NOMO-1 treated with dmso at 0.1 percent for 144 hours (cell line): ENCODE results near the gene SCLY.

Source experiments
- DNase-seq: peaks from one replicate; lab custom pipeline; 2025; ENCODE audit not compliant: unreplicated experiment; lab: John Stamatoyannopoulos, UW

The SCLY gene

GRCh38 chr2:238124488-238125126 lies 63.8 kb downstream of the SCLY start:
- DNase-seq = no peak

DNA sequence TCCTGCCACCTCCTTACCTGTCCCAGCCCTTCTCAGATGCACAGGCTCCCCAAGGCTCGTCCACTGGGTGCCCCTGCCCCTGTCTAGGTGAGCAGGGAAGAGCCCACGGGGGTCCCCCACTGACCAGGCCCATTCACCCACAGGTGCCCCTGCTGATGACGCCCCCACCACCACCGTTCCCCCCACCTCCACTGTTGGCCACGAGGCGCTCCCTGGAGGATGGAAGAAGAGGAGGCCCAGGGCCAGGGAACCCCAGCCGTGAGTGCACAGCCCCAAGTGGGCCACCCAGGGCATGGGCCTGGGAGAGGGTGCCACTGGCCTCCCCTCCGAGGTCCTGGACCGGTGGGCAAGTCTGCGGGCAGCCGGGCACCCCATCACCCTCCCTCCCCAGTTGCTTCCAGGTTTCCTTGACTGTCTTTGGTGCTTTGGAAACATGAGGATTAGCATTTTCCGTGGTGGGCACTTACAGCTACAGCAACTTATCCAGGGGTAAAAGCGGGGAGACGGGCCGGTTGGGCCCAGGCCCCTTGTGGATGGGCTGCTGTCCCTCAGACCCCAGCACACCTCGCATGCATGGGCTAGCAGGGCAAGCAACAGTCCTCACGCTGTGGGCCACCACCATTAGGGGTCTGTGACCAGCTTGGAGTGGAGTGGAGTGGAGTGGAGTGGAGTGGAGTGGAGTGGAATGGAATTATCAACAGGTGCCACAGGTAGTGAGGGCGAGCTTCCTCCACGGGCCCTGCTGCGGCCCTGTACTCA lies 64.5 kb downstream of the SCLY start:
- DNase-seq = no peak

DNA sequence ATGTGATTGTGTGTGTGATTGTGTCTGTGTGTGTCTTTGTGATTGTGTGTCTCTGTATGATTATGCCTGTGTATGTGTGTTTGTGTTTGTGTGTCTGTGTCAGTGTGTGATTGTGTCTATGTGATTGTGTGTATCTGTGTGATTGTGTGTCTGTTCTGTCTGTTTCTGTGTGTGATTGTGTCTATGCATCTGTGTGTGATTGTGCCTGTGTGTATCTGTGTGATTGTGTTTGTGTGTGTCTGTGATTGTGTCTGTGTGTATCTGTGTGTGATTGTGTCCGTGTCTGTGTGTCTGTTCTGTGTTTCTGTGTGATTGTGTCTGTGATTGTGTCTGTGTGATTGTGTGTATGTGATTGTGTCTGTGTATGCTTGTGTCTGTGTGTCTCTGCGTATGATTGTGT lies 65.5 kb downstream of the SCLY start:
- DNase-seq = no peak

GRCh38 chr2:238126775-238127164 lies 66.0 kb downstream of the SCLY start:
- no peak for DNase-seq

DNA sequence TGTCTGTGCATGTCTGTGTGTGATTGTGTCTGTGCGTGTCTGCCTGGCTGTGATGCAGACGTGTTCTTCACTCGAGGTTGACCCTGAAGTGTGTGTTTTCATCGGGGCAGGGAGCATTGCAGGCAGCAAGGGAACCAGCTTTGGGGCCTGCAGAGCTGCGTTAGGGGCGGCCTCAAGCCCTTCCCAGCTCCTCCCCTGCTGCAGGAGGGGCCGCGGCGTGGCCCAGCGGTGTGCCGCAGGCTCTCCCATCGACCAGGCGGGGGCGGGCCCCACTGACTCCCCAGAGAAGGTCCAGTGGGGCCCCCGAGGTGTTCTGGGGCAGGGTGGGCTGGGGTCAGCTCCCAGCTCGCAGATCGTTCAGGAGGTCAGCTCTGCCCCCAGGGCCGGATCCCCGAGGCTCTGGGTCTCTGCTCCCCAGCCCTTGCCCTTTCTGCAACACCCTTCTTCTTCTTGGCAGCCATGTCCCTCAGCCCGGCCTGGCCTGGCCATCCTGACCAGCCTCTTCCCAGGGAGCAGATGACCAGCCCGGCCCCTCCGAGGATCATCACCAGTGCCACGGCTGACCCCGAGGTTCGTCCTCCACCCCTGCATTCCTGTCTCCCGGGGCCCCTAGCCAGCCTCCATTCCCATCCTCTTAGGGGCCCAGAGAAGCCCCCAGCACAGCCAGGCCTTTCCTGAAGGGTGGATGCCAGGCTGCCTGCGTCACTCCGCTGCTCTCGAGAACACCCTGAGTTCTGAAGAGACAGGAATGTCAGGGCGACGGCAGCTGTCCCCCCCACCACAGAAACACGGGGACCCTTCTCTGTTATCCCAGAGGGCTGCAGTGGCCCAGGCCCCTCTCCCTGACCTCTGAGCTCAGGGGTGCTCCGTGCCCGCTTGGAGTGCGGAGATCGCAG lies 66.6 kb downstream of the SCLY start:
- DNase-seq = no peak

GRCh38 chr2:238128061-238128440 lies 67.2 kb downstream of the SCLY start:
- no peak for DNase-seq

GRCh38 chr2:238128534-238129001 lies 67.8 kb downstream of the SCLY start:
- DNase-seq = no peak

- DNase-seq = no peak
Observed at GRCh38 chr2:238129166-238130010, 68.6 kb downstream of the SCLY start.

GRCh38 chr2:238130111-238130695 lies 69.4 kb downstream of the SCLY start:
- no peak for DNase-seq

DNA sequence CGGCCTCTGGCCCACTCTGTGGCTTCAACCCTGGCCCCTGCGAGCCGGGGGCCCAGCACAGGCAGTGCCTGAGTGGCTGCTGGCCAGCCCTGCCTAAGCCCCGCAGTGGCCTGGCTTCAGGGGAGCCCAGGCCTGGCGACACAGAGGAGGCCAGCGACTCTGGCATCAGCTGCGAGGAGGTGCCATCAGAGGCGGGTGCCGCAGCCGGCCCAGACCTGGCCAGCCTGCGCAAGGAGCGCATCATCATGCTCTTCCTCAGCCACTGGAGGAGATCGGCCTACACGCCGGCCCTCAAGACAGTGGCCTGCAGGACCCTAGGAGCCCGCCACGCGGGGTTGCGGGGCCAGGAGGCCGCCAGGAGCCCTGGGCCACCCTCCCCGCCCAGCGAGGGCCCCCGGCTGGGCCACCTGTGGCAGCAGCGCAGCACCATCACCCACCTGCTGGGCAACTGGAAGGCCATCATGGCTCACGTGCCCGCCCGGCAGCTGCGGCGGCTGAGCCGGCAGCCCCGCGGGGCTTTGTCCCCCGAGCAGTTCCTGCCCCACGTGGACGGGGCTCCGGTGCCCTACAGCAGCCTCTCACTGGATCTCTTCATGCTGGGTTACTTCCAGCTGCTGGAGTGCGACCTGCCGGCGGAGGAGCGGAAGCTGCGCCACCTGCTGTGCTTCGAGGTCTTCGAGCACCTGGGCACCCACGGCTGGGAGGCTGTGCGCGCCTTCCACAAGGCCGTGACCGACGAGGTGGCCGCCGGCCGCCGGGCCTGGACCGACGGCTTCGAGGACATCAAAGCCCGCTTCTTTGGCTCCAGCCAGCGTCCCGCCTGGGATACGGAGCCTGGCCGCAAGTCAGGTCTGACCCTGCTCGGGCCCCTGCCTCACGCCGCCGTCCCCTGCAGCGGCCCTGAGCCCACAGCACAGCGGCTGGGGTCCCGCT lies 70.2 kb downstream of the SCLY start:
- no peak for DNase-seq

GRCh38 chr2:238131761-238132462 lies 71.1 kb downstream of the SCLY start:
- no peak for DNase-seq

- DNase-seq = no peak
Observed at GRCh38 chr2:238132463-238133450, 72.0 kb downstream of the SCLY start.

DNA sequence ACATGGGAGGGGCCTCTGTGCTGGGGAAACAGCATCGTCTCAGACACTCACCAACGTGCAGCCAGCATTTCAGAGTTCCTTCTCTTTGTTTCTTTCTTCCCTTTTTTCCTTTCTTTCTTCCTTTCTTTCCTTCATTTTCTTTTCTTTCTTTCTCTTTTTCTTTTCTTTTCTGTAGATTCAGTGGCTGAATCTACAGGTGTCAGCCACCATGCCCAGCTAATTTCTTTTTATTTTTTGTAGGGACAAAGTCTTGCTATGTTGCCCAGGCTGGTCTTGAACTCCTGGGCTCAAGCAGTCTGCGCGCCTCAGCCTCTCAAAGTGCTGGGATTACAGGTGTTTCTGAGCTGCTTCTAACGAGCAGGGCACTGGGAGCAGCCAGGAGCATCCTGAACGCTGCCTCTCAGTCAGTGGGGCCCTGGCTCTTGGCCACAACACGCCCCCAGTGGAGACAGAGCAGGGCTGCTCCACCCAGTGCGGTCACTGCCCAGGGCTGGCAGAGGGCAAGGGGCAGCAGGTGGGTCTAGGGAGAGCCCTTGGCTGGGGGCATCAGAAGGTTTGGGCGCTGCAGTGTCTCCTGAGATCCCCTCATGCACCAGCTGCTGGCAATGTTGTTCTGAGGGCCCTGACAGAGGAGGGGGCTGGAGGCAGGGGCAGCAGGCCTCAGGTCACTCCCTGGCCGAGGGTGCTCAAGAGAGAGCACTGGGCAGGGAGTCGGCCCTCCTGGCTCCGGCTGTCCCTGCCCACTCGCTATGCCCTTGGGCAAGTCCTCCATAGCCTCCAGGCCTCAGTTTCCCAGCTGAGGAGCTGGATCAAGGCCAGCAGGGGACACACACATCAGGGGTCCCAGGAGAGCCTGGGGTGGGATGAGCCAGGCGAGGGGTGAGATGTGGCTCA lies 72.9 kb downstream of the SCLY start:
- DNase-seq = no peak

GRCh38 chr2:238134393-238134785 lies 73.6 kb downstream of the SCLY start:
- DNase-seq = no peak

DNA sequence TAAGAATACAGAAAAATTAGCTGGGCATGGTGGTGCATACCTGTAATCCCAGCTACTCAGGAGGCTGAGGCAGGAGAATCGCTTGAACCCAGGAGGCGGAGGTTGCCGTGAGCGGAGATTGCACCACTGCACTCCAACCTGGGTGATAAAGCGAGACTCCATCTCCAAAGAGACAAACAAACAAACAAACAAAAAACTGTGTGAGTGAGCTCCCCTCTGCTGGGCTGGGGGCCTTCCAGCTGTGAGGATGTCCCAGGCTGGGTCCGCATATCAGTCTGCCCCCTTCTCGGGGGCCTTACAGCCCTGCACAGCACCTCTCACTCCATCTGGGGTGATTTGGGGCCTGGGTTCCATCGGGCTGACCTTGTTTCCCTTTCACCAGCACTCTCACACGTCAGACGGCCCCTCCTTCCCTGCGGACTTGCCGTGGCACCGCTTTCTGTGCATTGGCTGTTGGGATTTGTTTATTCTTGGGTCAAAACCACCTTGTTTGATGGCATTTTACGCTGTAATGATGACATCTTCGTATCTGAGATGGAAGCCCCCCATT lies 74.9 kb downstream of the SCLY start:
- DNase-seq = no peak

- peak; percentile 13 for DNase-seq
Observed at GRCh38 chr2:238136820-238137537, 76.2 kb downstream of the SCLY start.
